Measurements from ENCODE around the gene ATP4B.

ATP4B gene

DNA sequence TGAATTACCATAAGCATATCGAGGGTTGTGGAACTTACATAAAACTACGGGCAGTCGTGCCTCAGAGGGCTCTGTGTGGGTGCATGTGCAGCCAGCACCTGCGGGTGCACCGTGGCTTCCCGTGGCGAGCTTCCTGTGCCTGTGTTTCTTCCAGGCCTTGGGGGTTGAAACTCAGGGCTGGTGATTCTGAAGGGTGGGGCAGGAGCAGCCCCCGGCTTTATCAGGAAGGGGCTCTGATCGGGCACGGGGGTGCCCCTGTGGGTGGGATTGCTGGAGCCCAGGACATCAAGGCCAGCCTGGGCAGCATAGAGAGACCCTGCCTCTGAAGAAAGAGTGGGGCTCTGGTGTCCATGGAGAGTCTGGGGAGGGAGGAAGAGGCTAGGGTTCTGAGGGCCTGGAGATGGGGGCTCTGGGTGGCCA lies 11.1 kb downstream of the ATP4B start:
- H3K9me2 ChIP-seq (replicated peaks; ENCODE audit: low read depth, low read length), result no peaks in the 10 kb centered on the region
- H3K4me3 ChIP-seq (ENCODE audit: low read length, poor library complexity, severe bottlenecking), result no peak overlapping the region
- H3K4me2 ChIP-seq (ENCODE audit: low read depth, low read length, poor library complexity, severe bottlenecking), result peak overlapping the region; percentile 13
- no peaks in the 10 kb centered on the region for H3F3A ChIP-seq (ENCODE audit: low read depth)
- no peaks in the 10 kb centered on the region for H3K27me3 ChIP-seq (ENCODE audit: insufficient read depth, low read length, poor library complexity, severe bottlenecking)
- no peaks in the 10 kb centered on the region for H3K9me3 ChIP-seq (ENCODE audit: insufficient read depth, low read depth, low read length)
- H3K4me1 ChIP-seq (ENCODE audit: insufficient read depth, low read length, poor library complexity, severe bottlenecking), result peaks cover 9% of the 10 kb centered on the region
- H4K20me1 ChIP-seq (ENCODE audit: insufficient read depth, low read length, poor library complexity, severe bottlenecking), result no peaks in the 10 kb centered on the region
- no peak for TF ChIP-seq CTCF (conservative IDR thresholded peaks at IDR 0.05; ENCODE audit: low read length)
- TF ChIP-seq EZH2phosphoT487 (IDR thresholded peaks at IDR 0.05; ENCODE audit: borderline replicate concordance), result no peak
- no peaks in the 10 kb centered on the region for H3K79me2 ChIP-seq (ENCODE audit: insufficient read depth, low read length)
- no peaks in the 10 kb centered on the region for H3K36me3 ChIP-seq (ENCODE audit: insufficient read depth, low read length)
- no peak overlapping the region for H3K9ac ChIP-seq (ENCODE audit: low read depth, low read length, poor library complexity, severe bottlenecking)
- H2AFZ ChIP-seq (ENCODE audit: low read length), result no peak overlapping the region

DNA sequence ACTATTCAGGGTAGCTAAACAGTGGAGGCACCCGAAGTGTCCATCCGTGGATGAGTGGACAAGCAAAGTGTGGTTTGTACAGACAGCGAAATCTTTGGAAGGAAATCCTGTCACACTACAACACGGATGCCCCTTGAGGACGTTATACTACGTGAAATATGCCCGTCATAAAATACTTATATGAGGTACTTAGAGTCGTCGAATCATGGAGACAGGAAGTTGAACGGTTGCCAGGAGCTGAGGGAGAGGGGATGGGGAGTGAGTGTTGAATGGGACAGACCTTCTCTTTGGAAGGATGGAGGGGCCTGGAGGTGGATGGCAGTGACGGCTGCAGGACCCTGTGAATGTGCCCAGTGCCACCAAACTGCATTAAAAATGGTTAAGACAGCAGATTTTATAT lies 11.6 kb downstream of the ATP4B start:
- Histone ChIP-seq H3K79me2 (ENCODE audit: insufficient read depth, low read length) (no peaks in the 10 kb centered on the region), H3K27me3 (ENCODE audit: insufficient read depth, low read length, poor library complexity, severe bottlenecking) (no peaks in the 10 kb centered on the region), H3K36me3 (ENCODE audit: insufficient read depth, low read length) (no peaks in the 10 kb centered on the region), H3K9ac (ENCODE audit: low read depth, low read length, poor library complexity, severe bottlenecking) (no peak overlapping the region), H3K4me1 (ENCODE audit: insufficient read depth, low read length, poor library complexity, severe bottlenecking) (peaks cover 9% of the 10 kb centered on the region), H3K4me3 (ENCODE audit: low read length, poor library complexity, severe bottlenecking) (no peak overlapping the region), H3K9me2 (replicated peaks; ENCODE audit: low read depth, low read length) (no peaks in the 10 kb centered on the region), H2AFZ (ENCODE audit: low read length) (no peak overlapping the region), H4K20me1 (ENCODE audit: insufficient read depth, low read length, poor library complexity, severe bottlenecking) (no peaks in the 10 kb centered on the region), H3K4me2 (ENCODE audit: low read depth, low read length, poor library complexity, severe bottlenecking) (peak overlapping the region; percentile 13), H3F3A (ENCODE audit: low read depth) (no peaks in the 10 kb centered on the region), H3K9me3 (ENCODE audit: insufficient read depth, low read depth, low read length) (no peaks in the 10 kb centered on the region)
- TF ChIP-seq EZH2phosphoT487 (IDR thresholded peaks at IDR 0.05; ENCODE audit: borderline replicate concordance) (no peak), CTCF (conservative IDR thresholded peaks at IDR 0.05; ENCODE audit: low read length) (no peak)

GRCh38 chr13:113645329-113645728 lies 12.7 kb downstream of the ATP4B start:
- Histone ChIP-seq H3K27me3 (ENCODE audit: insufficient read depth, low read length, poor library complexity, severe bottlenecking) (no peaks in the 10 kb centered on the region), H4K20me1 (ENCODE audit: insufficient read depth, low read length, poor library complexity, severe bottlenecking) (no peaks in the 10 kb centered on the region), H2AFZ (ENCODE audit: low read length) (no peak overlapping the region), H3K4me3 (ENCODE audit: low read length, poor library complexity, severe bottlenecking) (no peak overlapping the region), H3K9ac (ENCODE audit: low read depth, low read length, poor library complexity, severe bottlenecking) (no peak overlapping the region), H3K9me2 (replicated peaks; ENCODE audit: low read depth, low read length) (no peaks in the 10 kb centered on the region), H3K36me3 (ENCODE audit: insufficient read depth, low read length) (no peaks in the 10 kb centered on the region), H3K79me2 (ENCODE audit: insufficient read depth, low read length) (no peaks in the 10 kb centered on the region), H3K9me3 (ENCODE audit: insufficient read depth, low read depth, low read length) (no peaks in the 10 kb centered on the region), H3K4me2 (ENCODE audit: low read depth, low read length, poor library complexity, severe bottlenecking) (no peak overlapping the region), H3K4me1 (ENCODE audit: insufficient read depth, low read length, poor library complexity, severe bottlenecking) (peaks cover 9% of the 10 kb centered on the region), H3F3A (ENCODE audit: low read depth) (no peaks in the 10 kb centered on the region)
- TF ChIP-seq EZH2phosphoT487 (IDR thresholded peaks at IDR 0.05; ENCODE audit: borderline replicate concordance), result no peak
- no peak for TF ChIP-seq CTCF (conservative IDR thresholded peaks at IDR 0.05; ENCODE audit: low read length)
